ENCODE measurements around the gene ST6GALNAC3.

DNA sequence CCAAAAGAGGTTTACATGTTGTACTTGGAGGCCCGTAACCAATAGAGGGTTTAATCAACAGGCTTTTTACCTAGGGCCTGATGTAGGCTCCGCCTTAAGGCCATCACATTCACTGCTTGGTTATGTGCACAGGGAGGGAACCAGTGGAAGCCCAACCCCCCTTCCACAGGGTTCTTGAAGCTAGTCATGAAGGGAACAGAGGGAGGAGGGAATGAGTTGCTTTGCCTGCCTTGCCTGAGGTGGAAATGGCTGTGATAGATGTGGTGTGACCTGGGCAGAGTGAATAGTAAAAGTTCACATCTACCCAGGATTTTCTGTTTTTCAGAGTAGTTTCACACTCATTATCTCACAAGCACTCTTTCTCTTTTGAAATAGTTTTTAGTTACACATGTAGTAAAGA lies 215.1 kb downstream of the ST6GALNAC3 start:
- TF ChIP-seq, protein P1, sequence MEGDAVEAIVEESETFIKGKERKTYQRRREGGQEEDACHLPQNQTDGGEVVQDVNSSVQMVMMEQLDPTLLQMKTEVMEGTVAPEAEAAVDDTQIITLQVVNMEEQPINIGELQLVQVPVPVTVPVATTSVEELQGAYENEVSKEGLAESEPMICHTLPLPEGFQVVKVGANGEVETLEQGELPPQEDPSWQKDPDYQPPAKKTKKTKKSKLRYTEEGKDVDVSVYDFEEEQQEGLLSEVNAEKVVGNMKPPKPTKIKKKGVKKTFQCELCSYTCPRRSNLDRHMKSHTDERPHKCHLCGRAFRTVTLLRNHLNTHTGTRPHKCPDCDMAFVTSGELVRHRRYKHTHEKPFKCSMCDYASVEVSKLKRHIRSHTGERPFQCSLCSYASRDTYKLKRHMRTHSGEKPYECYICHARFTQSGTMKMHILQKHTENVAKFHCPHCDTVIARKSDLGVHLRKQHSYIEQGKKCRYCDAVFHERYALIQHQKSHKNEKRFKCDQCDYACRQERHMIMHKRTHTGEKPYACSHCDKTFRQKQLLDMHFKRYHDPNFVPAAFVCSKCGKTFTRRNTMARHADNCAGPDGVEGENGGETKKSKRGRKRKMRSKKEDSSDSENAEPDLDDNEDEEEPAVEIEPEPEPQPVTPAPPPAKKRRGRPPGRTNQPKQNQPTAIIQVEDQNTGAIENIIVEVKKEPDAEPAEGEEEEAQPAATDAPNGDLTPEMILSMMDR (conservative IDR thresholded peaks at IDR 0.05; ENCODE audit: low read length), result no peak
- no peak for TF ChIP-seq EZH2phosphoT487 (IDR thresholded peaks at IDR 0.05; ENCODE audit: borderline replicate concordance, low read depth, low read length)

Data from OCI-LY7 (cell line).